Measurements from ENCODE around the gene ESF1.
"Not testable (repeated sequence)": the region's sequence is repeated elsewhere in the genome, so short reads cannot be mapped to it uniquely, and the experiment has no call there.

ESF1 gene

GRCh38 chr20:13738187-13738586 is 46.5 kb downstream of the ESF1 start:
- not testable (repeated sequence) for DNase-seq

GRCh38 chr20:13736436-13737191 is 48.1 kb downstream of the ESF1 start:
- no peak for DNase-seq

GRCh38 chr20:13735826-13736225 is 48.9 kb downstream of the ESF1 start:
- DNase-seq = no peak

GRCh38 chr20:13723011-13723410 is 61.7 kb downstream of the ESF1 start:
- no peak for DNase-seq

GRCh38 chr20:13718171-13718570 is 66.5 kb downstream of the ESF1 start:
- no peak for DNase-seq

GRCh38 chr20:13717631-13718044 is 67.1 kb downstream of the ESF1 start:
- no peak for DNase-seq

- no peak for DNase-seq
These were observed 69.5 kb downstream of the ESF1 start for GRCh38 chr20:13715171-13715570.

- no peak for DNase-seq
These were observed 76.5 kb downstream of the ESF1 start for GRCh38 chr20:13708234-13708633.

GRCh38 chr20:13703265-13703664 is 81.5 kb downstream of the ESF1 start:
- no peak for DNase-seq

GRCh38 chr20:13701486-13701885 is 83.2 kb downstream of the ESF1 start:
- no peak for DNase-seq

- no peak for DNase-seq
These were observed 84.0 kb downstream of the ESF1 start for GRCh38 chr20:13700761-13701160.

- no peak for DNase-seq
These were observed 90.1 kb downstream of the ESF1 start for GRCh38 chr20:13694420-13695150.

- DNase-seq = no peak
These were observed 91.7 kb downstream of the ESF1 start for GRCh38 chr20:13692802-13693736.

- DNase-seq = no peak
These were observed 93.8 kb downstream of the ESF1 start for GRCh38 chr20:13690943-13691342.

GRCh38 chr20:13687815-13688214 is 96.9 kb downstream of the ESF1 start:
- DNase-seq = no peak

GRCh38 chr20:13685623-13686022 is 99.1 kb downstream of the ESF1 start:
- no peak for DNase-seq

- no peak for DNase-seq
These were observed 100.0 kb downstream of the ESF1 start for GRCh38 chr20:13684566-13685222.

GRCh38 chr20:13683833-13684232 is 100.9 kb downstream of the ESF1 start:
- DNase-seq = no peak

GRCh38 chr20:13681248-13682125 is 103.2 kb downstream of the ESF1 start:
- DNase-seq = no peak

GRCh38 chr20:13678944-13679343 is 105.8 kb downstream of the ESF1 start:
- no peak for DNase-seq

- no peak for DNase-seq
These were observed 107.5 kb downstream of the ESF1 start for GRCh38 chr20:13677241-13677640.

- DNase-seq = no peak
These were observed 108.0 kb downstream of the ESF1 start for GRCh38 chr20:13676682-13677081.

All from effector CD8-positive, alpha-beta T cell (primary cell).